Kidney epithelial cell (primary cell): Measurements from ENCODE around the gene NEK6. TPM values are rescaled to one million over a fixed set of nuclear protein-coding genes. Genes with fewer than 3 reads are reported as not detected.

Experiments
- DNase-seq: peaks from one replicate; pipeline ENCODE4 v3.0.0-alpha.2; 2010; ENCODE audit warnings: low read depth
- H3K27me3 ChIP-seq: 2 replicates; pipeline ENCODE4 v1.6.0; 2011; ENCODE audit warnings: low read length; ENCODE audit not compliant: control insufficient read depth, insufficient read depth
- H3K36me3 ChIP-seq: 2 replicates; pipeline ENCODE4 v1.5.1; 2011; ENCODE audit warnings: low read length; ENCODE audit not compliant: control insufficient read depth, insufficient read depth
- H3K4me3 ChIP-seq: 2 replicates; pipeline ENCODE4 v1.5.1; 2011; ENCODE audit warnings: low read depth, mild to moderate bottlenecking, control low read depth, low read length
- total RNA-seq: library from RNA; depleted of rRNA; stranded (reverse); fragments of >200 nt; gene quantifications from 2 replicates; pipeline ENCODE4 v1.2.3, GENCODE V29; 2015
- TF ChIP-seq, protein P1 (sequence below): IDR thresholded peaks from 2 replicates; pipeline ENCODE4 v1.5.1; 2011; ENCODE audit warnings: mild to moderate bottlenecking, moderate library complexity, low read length, control low read depth, inconsistent platforms; ENCODE audit not compliant: insufficient read depth, poor library complexity, severe bottlenecking

The NEK6 gene
- total RNA-seq, 1 donor from 2014 or later, result 17.8 TPM

- TF ChIP-seq, protein P1, sequence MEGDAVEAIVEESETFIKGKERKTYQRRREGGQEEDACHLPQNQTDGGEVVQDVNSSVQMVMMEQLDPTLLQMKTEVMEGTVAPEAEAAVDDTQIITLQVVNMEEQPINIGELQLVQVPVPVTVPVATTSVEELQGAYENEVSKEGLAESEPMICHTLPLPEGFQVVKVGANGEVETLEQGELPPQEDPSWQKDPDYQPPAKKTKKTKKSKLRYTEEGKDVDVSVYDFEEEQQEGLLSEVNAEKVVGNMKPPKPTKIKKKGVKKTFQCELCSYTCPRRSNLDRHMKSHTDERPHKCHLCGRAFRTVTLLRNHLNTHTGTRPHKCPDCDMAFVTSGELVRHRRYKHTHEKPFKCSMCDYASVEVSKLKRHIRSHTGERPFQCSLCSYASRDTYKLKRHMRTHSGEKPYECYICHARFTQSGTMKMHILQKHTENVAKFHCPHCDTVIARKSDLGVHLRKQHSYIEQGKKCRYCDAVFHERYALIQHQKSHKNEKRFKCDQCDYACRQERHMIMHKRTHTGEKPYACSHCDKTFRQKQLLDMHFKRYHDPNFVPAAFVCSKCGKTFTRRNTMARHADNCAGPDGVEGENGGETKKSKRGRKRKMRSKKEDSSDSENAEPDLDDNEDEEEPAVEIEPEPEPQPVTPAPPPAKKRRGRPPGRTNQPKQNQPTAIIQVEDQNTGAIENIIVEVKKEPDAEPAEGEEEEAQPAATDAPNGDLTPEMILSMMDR, result no peak
- no peak overlapping the region for H3K4me3 ChIP-seq
Measured at GRCh38 chr9:124220946-124221451, 36.8 kb upstream of the NEK6 start.

DNA sequence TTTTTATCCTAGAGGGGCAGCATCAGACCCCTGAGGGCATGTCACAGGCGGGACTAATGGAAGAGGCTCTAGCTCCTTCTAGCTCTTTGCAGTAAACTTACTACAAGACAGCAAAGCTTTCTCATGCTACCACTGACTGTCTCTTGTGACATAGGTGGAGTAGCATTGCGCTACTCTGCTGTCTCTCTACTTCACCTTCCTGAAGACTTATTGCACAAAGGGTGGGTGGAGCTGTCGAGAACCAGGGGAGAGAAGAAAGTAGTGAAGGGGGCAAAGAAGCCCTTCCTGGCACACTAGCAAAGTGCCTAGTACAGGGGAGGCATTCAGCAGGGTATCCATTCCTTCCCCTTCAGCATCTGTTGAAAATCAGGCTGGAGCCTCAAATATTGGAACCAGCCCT, 36.1 kb upstream of the NEK6 start:
- H3K4me3 ChIP-seq, result no peak overlapping the region
- TF ChIP-seq, protein P1, result no peak
- H3K27me3 ChIP-seq, result no peaks in the 10 kb centered on the region
- DNase-seq, result no peak
- no peaks in the 10 kb centered on the region for H3K36me3 ChIP-seq

More at GRCh38 chr9:124220946-124221451, 36.8 kb upstream of the NEK6 start:
- Histone ChIP-seq H3K36me3 (no peaks in the 10 kb centered on the region), H3K27me3 (no peaks in the 10 kb centered on the region)
- DNase-seq, result no peak

DNA sequence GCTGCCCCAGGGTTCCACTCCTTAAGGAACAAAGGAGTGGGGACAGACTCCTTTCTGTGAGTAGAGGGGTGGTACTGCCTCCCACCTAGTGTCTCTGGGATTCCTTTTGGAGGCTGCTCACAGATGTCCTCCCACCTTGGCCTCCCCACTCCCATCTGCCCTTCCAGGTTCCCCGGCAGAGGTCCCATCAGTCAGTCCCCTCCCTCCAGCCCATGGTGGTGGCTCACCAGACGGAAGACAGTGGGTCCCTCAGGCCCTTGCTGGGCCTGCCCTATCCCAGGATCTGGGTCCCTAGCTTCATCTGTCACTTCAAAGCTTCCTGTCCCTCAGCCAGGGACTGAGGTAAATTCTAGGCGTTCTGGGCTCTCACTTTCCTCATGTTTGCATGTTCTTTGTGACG, 35.6 kb upstream of the NEK6 start:
- no peak for DNase-seq
- TF ChIP-seq, protein P1, result no peak
- Histone ChIP-seq H3K36me3 (no peaks in the 10 kb centered on the region), H3K27me3 (no peaks in the 10 kb centered on the region), H3K4me3 (no peak overlapping the region)

- no peaks in the 10 kb centered on the region for H3K36me3 ChIP-seq
- H3K27me3 ChIP-seq, result no peaks in the 10 kb centered on the region
- TF ChIP-seq, protein P1, result no peak
- DNase-seq, result no peak
- no peak overlapping the region for H3K4me3 ChIP-seq
Measured at GRCh38 chr9:124222918-124223720, 34.6 kb upstream of the NEK6 start.

DNA sequence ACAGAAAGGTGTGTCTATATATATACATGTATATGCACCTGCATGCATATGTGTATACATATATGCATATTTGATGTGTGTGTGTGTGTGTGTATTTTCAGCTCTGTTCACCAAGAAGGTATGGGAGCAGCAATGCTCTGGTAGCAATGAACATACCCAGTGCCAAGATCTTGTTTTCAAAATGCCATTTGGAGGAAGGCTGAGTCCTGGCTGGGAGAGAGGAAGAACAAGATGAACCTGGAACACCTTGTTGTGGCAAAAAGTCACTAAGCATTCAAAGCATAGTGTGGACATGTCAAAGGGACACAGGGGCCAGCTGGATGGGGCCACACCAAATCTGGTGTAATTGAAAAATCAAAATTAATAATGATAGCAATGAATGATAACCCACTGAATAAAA, 31.8 kb upstream of the NEK6 start:
- Histone ChIP-seq H3K36me3 (no peaks in the 10 kb centered on the region), H3K27me3 (no peaks in the 10 kb centered on the region), H3K4me3 (no peak overlapping the region)
- TF ChIP-seq, protein P1, result no peak
- DNase-seq, result no peak
